K562 (cell line): Measurements from ENCODE around the gene COG7. TPM values are rescaled to one million over a fixed set of nuclear protein-coding genes. Genes with fewer than 3 reads are reported as not detected.

Source experiments
- ARID1B ChIP-seq: fragments of 450-650 bp; IDR thresholded peaks from 2 replicates; pipeline ENCODE4 v1.6.1; 2016; ENCODE audit warnings: antibody characterized with exemption, mild to moderate bottlenecking, inconsistent platforms
- E2F6 ChIP-seq, 2 experiments: IDR thresholded peaks; 2 replicates each; pipeline ENCODE4 v1.6.1; 2011; ENCODE audit warnings: borderline replicate concordance in 1 of 2, control low read depth in 1 of 2, low read depth in 1 of 2, low read length in 1 of 2, mild to moderate bottlenecking in 1 of 2, mixed read lengths in 1 of 2, moderate library complexity in 1 of 2; ENCODE audit not compliant: insufficient read depth in 1 of 2, insufficient read length in 1 of 2, poor library complexity in 1 of 2, severe bottlenecking in 1 of 2; ENCODE audit errors: extremely low read depth in 1 of 2
- NR2C1 ChIP-seq, 2 experiments: fragments of 450-650 bp; IDR thresholded peaks; 2 replicates each; pipeline ENCODE4 v1.6.1; 2017; ENCODE audit warnings: mild to moderate bottlenecking in 2 of 2, antibody characterized with exemption in 1 of 2, inconsistent platforms in 1 of 2, missing compliant biosample characterization in 1 of 2, missing genetic modification characterization in 1 of 2
- PHF8 ChIP-seq: fragments of 200-600 bp; sonication (generic); IDR thresholded peaks from 2 replicates; pipeline ENCODE4 v1.6.1; 2012; ENCODE audit warnings: mixed run types, mild to moderate bottlenecking, inconsistent platforms, low read length, moderate library complexity, borderline replicate concordance
- ZBTB40 ChIP-seq, 2 experiments: fragments of 450-650 bp in 1 of 2; sonication (generic) in 1 of 2; formaldehyde crosslinking in 1 of 2; IDR thresholded peaks; 2 replicates each; pipeline versions ENCODE4 v1.7.1 to v1.9.0; 2016 to 2022; ENCODE audit warnings: inconsistent platforms in 1 of 2, mild to moderate bottlenecking in 1 of 2, missing genetic modification reagents in 1 of 2
- ZC3H11A ChIP-seq: IDR thresholded peaks from 2 replicates; pipeline ENCODE4 v1.6.1; 2012; ENCODE audit warnings: low read depth, low read length, improper control_type of control experiment
- polyA plus RNA-seq, 8 experiments: library from polyadenylated mRNA; depleted of rRNA in 4 of 8; stranded (reverse) in 5 of 8; unstranded in 3 of 8; fragments of >200 nt; fragmentation: Nextera tagmentation in 2 of 8; fragmentation: Illumina TruSeq in 1 of 8; extraction: Ambion mirVana in 2 of 8; extraction: Trizol in 1 of 8; gene quantifications; 2 replicates each; pipeline versions ENCODE4 v1.2.1 to v1.2.3, GENCODE V29; 2011 to 2014; ENCODE audit warnings: inconsistent platforms in 1 of 8, missing spikeins in 1 of 8
- total RNA-seq, 7 experiments: library from RNA; depleted of rRNA in 6 of 7; stranded (reverse); fragments of >200 nt in 6 of 7; fragmentation: Illumina TruSeq in 2 of 7; extraction: Trizol in 2 of 7; gene quantifications; 2 replicates each; pipeline versions ENCODE4 v1.2.1 to v1.2.3, GENCODE V29; 2011 to 2021; ENCODE audit warnings: low replicate concordance in 1 of 7
- TF ChIP-seq, protein P1 (sequence below): fragments of 450-650 bp; IDR thresholded peaks from 2 replicates; pipeline ENCODE4 v1.6.1; 2016; ENCODE audit warnings: borderline replicate concordance
- TF ChIP-seq, protein P2 (sequence below): IDR thresholded peaks from 3 replicates; pipeline ENCODE4 v1.6.1; 2011; ENCODE audit warnings: borderline replicate concordance, mild to moderate bottlenecking, moderate library complexity; ENCODE audit not compliant: insufficient read length; ENCODE audit errors: extremely low read depth

Gene COG7
- total and polyA plus RNA-seq, 9 of the 15 experiments (the other 6 are each of a cell fraction or from before 2014, with no cell fraction given), result 3.8 to 17.6 (median 13.4) TPM

GRCh38 chr16:23452572-23453337 is at the start of gene COG7 (continued):
- TF ChIP-seq ZBTB40 (IDR thresholded peaks at IDR 0.05), result peak; percentile 84
- no peak for TF ChIP-seq ZBTB40 (CRISPR knock-in tag; IDR thresholded peaks at IDR 0.05)
- TF ChIP-seq, protein P1, sequence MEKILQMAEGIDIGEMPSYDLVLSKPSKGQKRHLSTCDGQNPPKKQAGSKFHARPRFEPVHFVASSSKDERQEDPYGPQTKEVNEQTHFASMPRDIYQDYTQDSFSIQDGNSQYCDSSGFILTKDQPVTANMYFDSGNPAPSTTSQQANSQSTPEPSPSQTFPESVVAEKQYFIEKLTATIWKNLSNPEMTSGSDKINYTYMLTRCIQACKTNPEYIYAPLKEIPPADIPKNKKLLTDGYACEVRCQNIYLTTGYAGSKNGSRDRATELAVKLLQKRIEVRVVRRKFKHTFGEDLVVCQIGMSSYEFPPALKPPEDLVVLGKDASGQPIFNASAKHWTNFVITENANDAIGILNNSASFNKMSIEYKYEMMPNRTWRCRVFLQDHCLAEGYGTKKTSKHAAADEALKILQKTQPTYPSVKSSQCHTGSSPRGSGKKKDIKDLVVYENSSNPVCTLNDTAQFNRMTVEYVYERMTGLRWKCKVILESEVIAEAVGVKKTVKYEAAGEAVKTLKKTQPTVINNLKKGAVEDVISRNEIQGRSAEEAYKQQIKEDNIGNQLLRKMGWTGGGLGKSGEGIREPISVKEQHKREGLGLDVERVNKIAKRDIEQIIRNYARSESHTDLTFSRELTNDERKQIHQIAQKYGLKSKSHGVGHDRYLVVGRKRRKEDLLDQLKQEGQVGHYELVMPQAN, result peak; percentile 98
- peak; percentile 2 to 42 for TF ChIP-seq E2F6 (IDR thresholded peaks at IDR 0.05; ENCODE audit: borderline replicate concordance in 1 of 2, extremely low read depth in 1 of 2, insufficient read depth in 1 of 2, insufficient read length in 1 of 2, low read depth in 1 of 2, low read length in 1 of 2, poor library complexity in 1 of 2, severe bottlenecking in 1 of 2)
- TF ChIP-seq NR2C1 (IDR thresholded peaks at IDR 0.05), result peak; percentile 65
- TF ChIP-seq NR2C1 (tag; IDR thresholded peaks at IDR 0.05), result peak; percentile 75
- TF ChIP-seq PHF8, result peak; percentile 97
- TF ChIP-seq ZC3H11A, result no peak
- peak; percentile 26; the same call in 1 of the 2 replicates for TF ChIP-seq ARID1B
- TF ChIP-seq, protein P2, sequence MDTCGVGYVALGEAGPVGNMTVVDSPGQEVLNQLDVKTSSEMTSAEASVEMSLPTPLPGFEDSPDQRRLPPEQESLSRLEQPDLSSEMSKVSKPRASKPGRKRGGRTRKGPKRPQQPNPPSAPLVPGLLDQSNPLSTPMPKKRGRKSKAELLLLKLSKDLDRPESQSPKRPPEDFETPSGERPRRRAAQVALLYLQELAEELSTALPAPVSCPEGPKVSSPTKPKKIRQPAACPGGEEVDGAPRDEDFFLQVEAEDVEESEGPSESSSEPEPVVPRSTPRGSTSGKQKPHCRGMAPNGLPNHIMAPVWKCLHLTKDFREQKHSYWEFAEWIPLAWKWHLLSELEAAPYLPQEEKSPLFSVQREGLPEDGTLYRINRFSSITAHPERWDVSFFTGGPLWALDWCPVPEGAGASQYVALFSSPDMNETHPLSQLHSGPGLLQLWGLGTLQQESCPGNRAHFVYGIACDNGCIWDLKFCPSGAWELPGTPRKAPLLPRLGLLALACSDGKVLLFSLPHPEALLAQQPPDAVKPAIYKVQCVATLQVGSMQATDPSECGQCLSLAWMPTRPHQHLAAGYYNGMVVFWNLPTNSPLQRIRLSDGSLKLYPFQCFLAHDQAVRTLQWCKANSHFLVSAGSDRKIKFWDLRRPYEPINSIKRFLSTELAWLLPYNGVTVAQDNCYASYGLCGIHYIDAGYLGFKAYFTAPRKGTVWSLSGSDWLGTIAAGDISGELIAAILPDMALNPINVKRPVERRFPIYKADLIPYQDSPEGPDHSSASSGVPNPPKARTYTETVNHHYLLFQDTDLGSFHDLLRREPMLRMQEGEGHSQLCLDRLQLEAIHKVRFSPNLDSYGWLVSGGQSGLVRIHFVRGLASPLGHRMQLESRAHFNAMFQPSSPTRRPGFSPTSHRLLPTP, result peak; percentile 26
